ENCODE results near the gene GGT5. TPM values are rescaled to one million over a fixed set of nuclear protein-coding genes. Genes with fewer than 3 reads are reported as not detected.

GGT5 gene
- total RNA-seq, 2 donors from 2014 or later, result 24.9 to 41.2 TPM

GRCh38 chr22:24188705-24189248 lies 56.1 kb downstream of the GGT5 start:
- no peak for DNase-seq
- no peak for TF ChIP-seq POLR2A (IDR thresholded peaks at IDR 0.05)
- no peak for TF ChIP-seq CTCF (IDR thresholded peaks at IDR 0.05)
- H3K4me3 ChIP-seq, result no peak overlapping the region
- H3K36me3 ChIP-seq (replicated peaks in 1 of 2; ENCODE audit: insufficient read depth in 1 of 2, low read depth in 2 of 2), result no peaks in the 10 kb centered on the region
- intact Hi-C loops (cut with DNase I), result loop anchor here (5.0 kb wide), 1 partner anchor 59 kb away; the partner anchor contains the start of gene GGT5
- no peaks in the 10 kb centered on the region for H3K27me3 ChIP-seq
- no peak for ATAC-seq
- WGBS, 2 donors, result 67% methylated on average over 17 of the region's 17 CpGs; no CpG with 5 or more reads in 1 of the 2 donors
- H3K27ac ChIP-seq, result no peak overlapping the region
- H3K4me1 ChIP-seq, result peaks cover 4% of the 10 kb centered on the region
- H3K9me3 ChIP-seq, result no peaks in the 10 kb centered on the region

- Histone ChIP-seq H3K27me3 (no peaks in the 10 kb centered on the region), H3K27ac (no peak overlapping the region), H3K4me1 (peaks cover 4% of the 10 kb centered on the region), H3K36me3 (replicated peaks in 1 of 2; ENCODE audit: insufficient read depth in 1 of 2, low read depth in 2 of 2) (no peaks in the 10 kb centered on the region), H3K4me3 (no peak overlapping the region), H3K9me3 (no peaks in the 10 kb centered on the region)
- TF ChIP-seq POLR2A (IDR thresholded peaks at IDR 0.05) (no peak), CTCF (IDR thresholded peaks at IDR 0.05) (no peak)
- ATAC-seq (no peak), DNase-seq (peak in 1 of 4 donors; percentile 12)
- intact Hi-C loops (cut with DNase I), result loop anchor here (5.0 kb wide), 1 partner anchor 59 kb away; the partner anchor contains the start of gene GGT5
- 73 to 89% methylated on average over 11 to 28 of the region's 37 CpGs for WGBS, 2 donors
Measured at GRCh38 chr22:24187731-24188644, 56.9 kb downstream of the GGT5 start.

GRCh38 chr22:24186892-24187670 lies 57.8 kb downstream of the GGT5 start:
- intact Hi-C loops (cut with DNase I), result loop anchor here (5.0 kb wide), 1 partner anchor 60 kb away; the partner anchor contains the start of gene GGT5
- ATAC-seq (no peak), DNase-seq (no peak)
- no peak overlapping the region for H3K4me3 ChIP-seq
- H3K4me1 ChIP-seq, result peaks cover 4% of the 10 kb centered on the region
- WGBS, 2 donors, result 72 to 83% methylated on average over 19 to 33 of the region's 34 CpGs
- no peak overlapping the region for H3K27ac ChIP-seq
- no peak for TF ChIP-seq POLR2A (IDR thresholded peaks at IDR 0.05)
- no peak for TF ChIP-seq CTCF (IDR thresholded peaks at IDR 0.05)
- no peaks in the 10 kb centered on the region for H3K36me3 ChIP-seq (replicated peaks in 1 of 2; ENCODE audit: insufficient read depth in 1 of 2, low read depth in 2 of 2)
- no peaks in the 10 kb centered on the region for H3K27me3 ChIP-seq
- no peaks in the 10 kb centered on the region for H3K9me3 ChIP-seq

- no peaks in the 10 kb centered on the region for H3K27me3 ChIP-seq
- DNase-seq (no peak), ATAC-seq (no peak)
- H3K27ac ChIP-seq, result no peak overlapping the region
- WGBS, 2 donors, result 77 to 79% methylated on average over 11 to 15 of the region's 15 CpGs
- no peak for TF ChIP-seq CTCF (IDR thresholded peaks at IDR 0.05)
- TF ChIP-seq POLR2A (IDR thresholded peaks at IDR 0.05), result no peak
- H3K4me1 ChIP-seq, result peaks cover 7% of the 10 kb centered on the region
- no peaks in the 10 kb centered on the region for H3K36me3 ChIP-seq (replicated peaks in 1 of 2; ENCODE audit: insufficient read depth in 1 of 2, low read depth in 2 of 2)
- H3K4me3 ChIP-seq, result no peak overlapping the region
- intact Hi-C loops (cut with DNase I), result loop anchor here (5.0 kb wide), 1 partner anchor 61 kb away; the partner anchor contains the start of gene GGT5
- H3K9me3 ChIP-seq, result no peaks in the 10 kb centered on the region
Measured at GRCh38 chr22:24186352-24186740, 58.5 kb downstream of the GGT5 start.

Measured in body of pancreas (tissue), 4 donors.